ENCODE measurements around the gene EFNB3.

Gene EFNB3

GRCh38 chr17:7705269-7706255, 560 bp downstream of the EFNB3 start:
- no peak overlapping the region for H3K4me2 ChIP-seq (ENCODE audit: low read depth, low read length, poor library complexity, severe bottlenecking)
- no peaks in the 10 kb centered on the region for H3F3A ChIP-seq (ENCODE audit: low read depth)
- no peaks in the 10 kb centered on the region for H3K9me3 ChIP-seq (ENCODE audit: insufficient read depth, low read depth, low read length)
- H4K20me1 ChIP-seq (ENCODE audit: insufficient read depth, low read length, poor library complexity, severe bottlenecking), result no peaks in the 10 kb centered on the region
- no peaks in the 10 kb centered on the region; the same call in 1 of the 2 replicates for H3K36me3 ChIP-seq (ENCODE audit: insufficient read depth, low read length)
- H3K9ac ChIP-seq (ENCODE audit: low read depth, low read length, poor library complexity, severe bottlenecking), result no peak overlapping the region
- H2AFZ ChIP-seq (ENCODE audit: low read length), result no peak overlapping the region
- no peaks in the 10 kb centered on the region for H3K79me2 ChIP-seq (ENCODE audit: insufficient read depth, low read length)
- peaks cover 7% of the 10 kb centered on the region for H3K4me1 ChIP-seq (ENCODE audit: insufficient read depth, low read length, poor library complexity, severe bottlenecking)
- TF ChIP-seq EZH2phosphoT487 (IDR thresholded peaks at IDR 0.05; ENCODE audit: borderline replicate concordance) (no peak), CTCF (conservative IDR thresholded peaks at IDR 0.05; ENCODE audit: low read length) (no peak)
- H3K4me3 ChIP-seq (ENCODE audit: low read length, poor library complexity, severe bottlenecking), result no peak overlapping the region
- H3K27me3 ChIP-seq (ENCODE audit: insufficient read depth, low read length, poor library complexity, severe bottlenecking), result no peaks in the 10 kb centered on the region
- peaks cover 1% of the 10 kb centered on the region; the same call in 1 of the 2 replicates for H3K9me2 ChIP-seq (replicated peaks; ENCODE audit: low read depth, low read length)

GRCh38 chr17:7706631-7707354, 1.8 kb downstream of the EFNB3 start:
- Histone ChIP-seq H3K27me3 (ENCODE audit: insufficient read depth, low read length, poor library complexity, severe bottlenecking) (no peaks in the 10 kb centered on the region), H3K36me3 (ENCODE audit: insufficient read depth, low read length) (no peaks in the 10 kb centered on the region; the same call in 1 of the 2 replicates), H4K20me1 (ENCODE audit: insufficient read depth, low read length, poor library complexity, severe bottlenecking) (no peaks in the 10 kb centered on the region), H3K4me2 (ENCODE audit: low read depth, low read length, poor library complexity, severe bottlenecking) (no peak overlapping the region), H3K9me2 (replicated peaks; ENCODE audit: low read depth, low read length) (peaks cover 6% of the 10 kb centered on the region; the same call in 1 of the 2 replicates), H3K4me1 (ENCODE audit: insufficient read depth, low read length, poor library complexity, severe bottlenecking) (peaks cover 13% of the 10 kb centered on the region), H3K9me3 (ENCODE audit: insufficient read depth, low read depth, low read length) (no peaks in the 10 kb centered on the region), H2AFZ (ENCODE audit: low read length) (no peak overlapping the region), H3K79me2 (ENCODE audit: insufficient read depth, low read length) (no peaks in the 10 kb centered on the region), H3K9ac (ENCODE audit: low read depth, low read length, poor library complexity, severe bottlenecking) (no peak overlapping the region), H3F3A (ENCODE audit: low read depth) (no peaks in the 10 kb centered on the region), H3K4me3 (ENCODE audit: low read length, poor library complexity, severe bottlenecking) (no peak overlapping the region)
- TF ChIP-seq EZH2phosphoT487 (IDR thresholded peaks at IDR 0.05; ENCODE audit: borderline replicate concordance) (no peak), CTCF (conservative IDR thresholded peaks at IDR 0.05; ENCODE audit: low read length) (no peak)

- Histone ChIP-seq H3K4me2 (ENCODE audit: low read depth, low read length, poor library complexity, severe bottlenecking) (no peak overlapping the region), H2AFZ (ENCODE audit: low read length) (no peak overlapping the region), H3K9ac (ENCODE audit: low read depth, low read length, poor library complexity, severe bottlenecking) (no peak overlapping the region), H3K9me3 (ENCODE audit: insufficient read depth, low read depth, low read length) (no peaks in the 10 kb centered on the region), H3K4me1 (ENCODE audit: insufficient read depth, low read length, poor library complexity, severe bottlenecking) (peaks cover 13% of the 10 kb centered on the region), H3K4me3 (ENCODE audit: low read length, poor library complexity, severe bottlenecking) (no peak overlapping the region), H3K36me3 (ENCODE audit: insufficient read depth, low read length) (no peaks in the 10 kb centered on the region), H3K79me2 (ENCODE audit: insufficient read depth, low read length) (no peaks in the 10 kb centered on the region), H3F3A (ENCODE audit: low read depth) (no peaks in the 10 kb centered on the region), H3K27me3 (ENCODE audit: insufficient read depth, low read length, poor library complexity, severe bottlenecking) (no peaks in the 10 kb centered on the region), H3K9me2 (replicated peaks; ENCODE audit: low read depth, low read length) (peaks cover 6% of the 10 kb centered on the region; the same call in 1 of the 2 replicates), H4K20me1 (ENCODE audit: insufficient read depth, low read length, poor library complexity, severe bottlenecking) (no peaks in the 10 kb centered on the region)
- no peak for TF ChIP-seq CTCF (conservative IDR thresholded peaks at IDR 0.05; ENCODE audit: low read length)
- TF ChIP-seq EZH2phosphoT487 (IDR thresholded peaks at IDR 0.05; ENCODE audit: borderline replicate concordance), result no peak
Measured at GRCh38 chr17:7707446-7707845, 2.4 kb downstream of the EFNB3 start.

All from Loucy (cell line).